ENCODE data around the gene KCNC1.

DNA sequence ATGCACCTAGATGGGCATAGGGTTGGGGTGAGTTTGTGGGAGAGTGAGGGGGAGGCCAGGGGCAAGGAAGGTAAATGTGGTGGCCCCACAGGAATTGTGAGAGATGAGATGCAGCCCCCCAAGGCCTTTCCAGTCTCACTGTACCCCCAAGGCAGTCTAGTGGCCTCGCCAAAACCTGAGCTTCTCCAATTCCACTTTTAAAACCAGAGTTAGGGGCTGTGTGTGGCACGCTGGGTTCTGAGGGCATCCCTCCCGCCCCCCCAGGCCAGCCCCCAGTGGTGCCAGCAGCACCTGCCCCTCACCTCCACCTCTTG, 40.4 kb downstream of the KCNC1 start:
- TF ChIP-seq, protein P1, sequence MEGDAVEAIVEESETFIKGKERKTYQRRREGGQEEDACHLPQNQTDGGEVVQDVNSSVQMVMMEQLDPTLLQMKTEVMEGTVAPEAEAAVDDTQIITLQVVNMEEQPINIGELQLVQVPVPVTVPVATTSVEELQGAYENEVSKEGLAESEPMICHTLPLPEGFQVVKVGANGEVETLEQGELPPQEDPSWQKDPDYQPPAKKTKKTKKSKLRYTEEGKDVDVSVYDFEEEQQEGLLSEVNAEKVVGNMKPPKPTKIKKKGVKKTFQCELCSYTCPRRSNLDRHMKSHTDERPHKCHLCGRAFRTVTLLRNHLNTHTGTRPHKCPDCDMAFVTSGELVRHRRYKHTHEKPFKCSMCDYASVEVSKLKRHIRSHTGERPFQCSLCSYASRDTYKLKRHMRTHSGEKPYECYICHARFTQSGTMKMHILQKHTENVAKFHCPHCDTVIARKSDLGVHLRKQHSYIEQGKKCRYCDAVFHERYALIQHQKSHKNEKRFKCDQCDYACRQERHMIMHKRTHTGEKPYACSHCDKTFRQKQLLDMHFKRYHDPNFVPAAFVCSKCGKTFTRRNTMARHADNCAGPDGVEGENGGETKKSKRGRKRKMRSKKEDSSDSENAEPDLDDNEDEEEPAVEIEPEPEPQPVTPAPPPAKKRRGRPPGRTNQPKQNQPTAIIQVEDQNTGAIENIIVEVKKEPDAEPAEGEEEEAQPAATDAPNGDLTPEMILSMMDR (IDR thresholded peaks at IDR 0.05), result no peak
- TF ChIP-seq RAD21 (IDR thresholded peaks at IDR 0.05; ENCODE audit: low read length) (no peak), TEAD4 (IDR thresholded peaks at IDR 0.05; ENCODE audit: borderline replicate concordance, insufficient read depth) (no peak), MXI1 (IDR thresholded peaks at IDR 0.05; ENCODE audit: low read depth, low read length) (no peak), RFX5 (IDR thresholded peaks at IDR 0.05; ENCODE audit: low read length) (no peak), MAX (IDR thresholded peaks at IDR 0.05; ENCODE audit: low read depth) (no peak), REST (IDR thresholded peaks at IDR 0.05; ENCODE audit: low read depth, low read length) (no peak), EP300 (IDR thresholded peaks at IDR 0.05; ENCODE audit: borderline replicate concordance in 1 of 2, low read depth in 1 of 2, low read length in 1 of 2) (no peak), JUND (IDR thresholded peaks at IDR 0.05) (no peak), POLR2AphosphoS5 (IDR thresholded peaks at IDR 0.05; ENCODE audit: low read depth, low read length) (no peak)

All from SK-N-SH (cell line).